Measurements from ENCODE around the gene PARP9. TPM values are rescaled to one million over a fixed set of nuclear protein-coding genes. Genes with fewer than 3 reads are reported as not detected.
A peak's percentile ranks its signal among the peaks of the same experiment; 100 is the strongest.

PARP9 gene
- polyA plus RNA-seq, 4 donors: 20.5 to 36.5 (median 25.2) TPM

DNA sequence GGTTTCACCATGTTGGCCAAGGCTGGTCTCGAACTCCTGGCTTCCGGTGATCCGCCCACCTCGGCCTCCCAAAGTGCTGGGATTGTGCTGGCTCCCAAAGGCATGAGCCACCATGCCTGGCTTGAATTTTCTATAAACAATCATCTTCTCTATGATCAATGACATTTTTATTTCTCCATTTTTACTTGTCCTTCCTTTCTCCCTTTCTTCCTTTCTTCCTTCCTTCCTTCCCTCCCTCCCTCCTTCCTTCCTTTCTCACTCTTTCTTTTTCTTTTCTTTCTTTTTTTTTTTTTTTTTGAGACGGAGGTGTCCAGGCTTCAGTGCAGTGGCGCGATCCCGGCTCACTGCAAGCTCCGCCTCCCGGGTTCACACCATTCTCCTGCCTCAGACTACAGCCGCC lies 40.8 kb downstream of the PARP9 start:
- DNase-seq: no peak
- Histone ChIP-seq H3K4me3 (ENCODE audit: low read depth in 1 of 3, low read length in 3 of 3) (no peak overlapping the region), H3K9me3 (ENCODE audit: control insufficient read depth in 2 of 2, insufficient read depth in 1 of 2, low read depth in 1 of 2, low read length in 1 of 2) (no peaks in the 10 kb centered on the region), H3K36me3 (ENCODE audit: control insufficient read depth in 3 of 3, insufficient read depth in 2 of 3, low read depth in 1 of 3, low read length in 3 of 3) (peaks cover 0 to 6% (median 5%) of the 10 kb centered on the region in 3 donors), H3K27me3 (ENCODE audit: control insufficient read depth in 3 of 3, insufficient read depth in 3 of 3, low read length in 3 of 3) (no peaks in the 10 kb centered on the region), H3K4me1 (ENCODE audit: control insufficient read depth in 3 of 3, insufficient read depth in 2 of 3, low read depth in 1 of 3, low read length in 2 of 3) (no peaks in the 10 kb centered on the region), H3K27ac (ENCODE audit: low read depth in 1 of 3, low read length in 2 of 3) (no peak overlapping the region)
- no peak for FAIRE-seq
- 93 to 98% (median 95%) methylated on average over 11 of the region's 11 CpGs for WGBS, 3 donors

DNA sequence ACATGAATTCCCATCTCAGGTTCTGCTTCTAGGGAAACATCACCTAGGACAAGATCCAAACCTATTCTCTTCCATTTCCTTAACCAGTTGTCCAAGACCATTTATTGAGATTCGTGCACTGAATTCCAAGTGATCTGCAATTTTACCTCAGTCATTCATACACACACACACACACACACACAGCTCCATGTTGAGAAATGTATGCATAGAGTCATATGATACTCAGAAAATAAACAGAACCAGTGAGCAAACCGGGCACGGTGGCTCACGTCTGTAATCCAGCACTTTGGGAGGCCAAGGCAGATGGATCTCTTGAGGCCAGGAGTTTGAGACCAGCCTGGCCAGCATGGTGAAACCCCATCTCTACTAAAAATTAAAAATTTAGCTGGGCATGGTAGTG lies 43.2 kb downstream of the PARP9 start:
- Histone ChIP-seq H3K27me3 (ENCODE audit: control insufficient read depth in 3 of 3, insufficient read depth in 3 of 3, low read length in 3 of 3) (no peaks in the 10 kb centered on the region), H3K9me3 (ENCODE audit: control insufficient read depth in 2 of 2, insufficient read depth in 1 of 2, low read depth in 1 of 2, low read length in 1 of 2) (no peaks in the 10 kb centered on the region), H3K27ac (ENCODE audit: low read depth in 1 of 3, low read length in 2 of 3) (no peak overlapping the region), H3K4me1 (ENCODE audit: control insufficient read depth in 3 of 3, insufficient read depth in 2 of 3, low read depth in 1 of 3, low read length in 2 of 3) (no peaks in the 10 kb centered on the region), H3K4me3 (ENCODE audit: low read depth in 1 of 3, low read length in 3 of 3) (no peak overlapping the region), H3K36me3 (ENCODE audit: control insufficient read depth in 3 of 3, insufficient read depth in 2 of 3, low read depth in 1 of 3, low read length in 3 of 3) (no peaks in the 10 kb centered on the region)
- 86 to 95% (median 89%) methylated on average over 4 of the region's 4 CpGs for WGBS, 3 donors
- DNase-seq: no peak
- no peak for FAIRE-seq

DNA sequence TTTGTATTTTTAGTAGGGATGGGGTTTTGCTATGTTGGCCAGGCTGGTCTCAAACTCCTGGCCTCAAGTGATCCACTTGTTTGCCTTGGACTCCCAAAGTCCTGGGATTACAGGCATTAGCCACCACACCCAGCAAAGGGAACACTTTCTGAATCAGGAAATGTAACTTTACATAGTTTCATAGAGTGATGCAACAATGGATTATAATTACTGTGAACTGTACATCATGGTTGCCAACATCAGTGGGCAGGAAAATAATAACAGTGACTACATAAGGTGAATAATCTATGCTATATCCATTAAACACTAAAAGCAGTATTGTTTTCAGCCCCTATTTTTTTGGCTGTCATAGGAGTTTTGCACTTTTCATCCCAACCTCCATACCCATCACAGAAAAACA lies 44.4 kb downstream of the PARP9 start:
- H3K4me1 ChIP-seq (ENCODE audit: control insufficient read depth in 3 of 3, insufficient read depth in 2 of 3, low read depth in 1 of 3, low read length in 2 of 3): no peaks in the 10 kb centered on the region
- H3K27ac ChIP-seq (ENCODE audit: low read depth in 1 of 3, low read length in 2 of 3): no peak overlapping the region
- H3K9me3 ChIP-seq (ENCODE audit: control insufficient read depth in 2 of 2, insufficient read depth in 1 of 2, low read depth in 1 of 2, low read length in 1 of 2): no peaks in the 10 kb centered on the region
- H3K36me3 ChIP-seq (ENCODE audit: control insufficient read depth in 3 of 3, insufficient read depth in 2 of 3, low read depth in 1 of 3, low read length in 3 of 3): no peaks in the 10 kb centered on the region
- FAIRE-seq (no peak), DNase-seq (peak in 1 of 2 donors; percentile 13)
- no peaks in the 10 kb centered on the region for H3K27me3 ChIP-seq (ENCODE audit: control insufficient read depth in 3 of 3, insufficient read depth in 3 of 3, low read length in 3 of 3)
- H3K4me3 ChIP-seq (ENCODE audit: low read depth in 1 of 3, low read length in 3 of 3): no peak overlapping the region

DNA sequence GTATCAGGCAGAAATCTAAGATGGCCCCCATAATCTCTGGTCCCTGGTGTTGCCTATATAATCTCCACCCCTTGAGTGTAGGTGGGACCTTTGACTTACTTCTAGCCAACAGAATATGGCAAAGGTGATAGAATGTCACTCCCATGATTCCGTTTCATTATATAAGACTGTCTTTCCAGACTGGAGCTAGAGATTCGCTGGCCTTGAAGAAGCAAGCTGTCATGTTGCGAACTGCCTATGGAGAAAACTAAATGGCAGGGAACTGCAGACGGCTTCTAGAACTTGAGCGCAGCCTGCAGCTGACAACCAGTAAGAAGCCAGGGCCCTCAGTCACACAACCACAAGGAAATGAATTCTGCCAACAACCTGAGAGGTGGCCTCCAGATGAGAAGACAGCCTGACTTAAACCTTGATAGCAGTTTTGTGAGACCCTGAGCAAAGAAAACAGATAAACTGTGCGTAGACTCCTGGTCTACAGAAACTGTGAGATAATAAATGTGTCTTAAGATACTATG lies 47.2 kb downstream of the PARP9 start:
- Histone ChIP-seq H3K27ac (ENCODE audit: low read depth in 1 of 3, low read length in 2 of 3) (no peak overlapping the region), H3K4me1 (ENCODE audit: control insufficient read depth in 3 of 3, insufficient read depth in 2 of 3, low read depth in 1 of 3, low read length in 2 of 3) (peaks cover 0 to 1% (median 0%) of the 10 kb centered on the region in 3 donors), H3K36me3 (ENCODE audit: control insufficient read depth in 3 of 3, insufficient read depth in 2 of 3, low read depth in 1 of 3, low read length in 3 of 3) (peaks cover 0 to 3% (median 0%) of the 10 kb centered on the region in 3 donors), H3K9me3 (ENCODE audit: control insufficient read depth in 2 of 2, insufficient read depth in 1 of 2, low read depth in 1 of 2, low read length in 1 of 2) (no peaks in the 10 kb centered on the region), H3K4me3 (ENCODE audit: low read depth in 1 of 3, low read length in 3 of 3) (no peak overlapping the region), H3K27me3 (ENCODE audit: control insufficient read depth in 3 of 3, insufficient read depth in 3 of 3, low read length in 3 of 3) (no peaks in the 10 kb centered on the region)
- no peak for FAIRE-seq
- 93 to 97% (median 94%) methylated on average over 6 of the region's 6 CpGs for WGBS, 3 donors
- no peak for DNase-seq

DNA sequence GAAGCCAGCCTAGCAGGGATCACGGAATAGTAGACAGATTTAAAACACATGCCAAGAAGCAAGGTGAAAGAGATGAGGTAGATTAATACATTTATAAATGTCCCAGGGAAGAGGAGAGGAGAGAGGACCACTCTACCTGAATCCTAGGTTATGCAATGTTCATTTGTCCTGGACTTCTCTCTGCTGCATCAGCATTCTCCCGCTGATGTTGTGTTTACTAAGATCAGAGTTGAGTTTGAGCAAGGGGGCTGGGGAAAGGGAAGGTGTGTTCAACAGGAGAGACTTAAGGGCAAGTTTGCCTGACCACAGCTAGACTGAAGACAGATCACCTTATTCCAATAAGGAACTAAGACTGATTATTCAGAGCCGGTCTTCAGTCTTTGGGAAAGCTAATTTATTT lies 48.2 kb downstream of the PARP9 start:
- H3K4me1 ChIP-seq (ENCODE audit: control insufficient read depth in 3 of 3, insufficient read depth in 2 of 3, low read depth in 1 of 3, low read length in 2 of 3): peaks cover 0 to 5% (median 1%) of the 10 kb centered on the region in 3 donors
- peaks cover 0 to 3% (median 0%) of the 10 kb centered on the region in 3 donors for H3K36me3 ChIP-seq (ENCODE audit: control insufficient read depth in 3 of 3, insufficient read depth in 2 of 3, low read depth in 1 of 3, low read length in 3 of 3)
- H3K27ac ChIP-seq (ENCODE audit: low read depth in 1 of 3, low read length in 2 of 3): peak overlapping the region in 1 of 3 donors; percentile 33
- FAIRE-seq (no peak), DNase-seq (peak in 1 of 2 donors; percentile 54)
- H3K4me3 ChIP-seq (ENCODE audit: low read depth in 1 of 3, low read length in 3 of 3): no peak overlapping the region
- H3K9me3 ChIP-seq (ENCODE audit: control insufficient read depth in 2 of 2, insufficient read depth in 1 of 2, low read depth in 1 of 2, low read length in 1 of 2): no peaks in the 10 kb centered on the region
- no peaks in the 10 kb centered on the region for H3K27me3 ChIP-seq (ENCODE audit: control insufficient read depth in 3 of 3, insufficient read depth in 3 of 3, low read length in 3 of 3)
- whole genome bisulfite sequencing, 3 donors: 93 to 95% (median 95%) methylated on average over 3 of the region's 3 CpGs

DNA sequence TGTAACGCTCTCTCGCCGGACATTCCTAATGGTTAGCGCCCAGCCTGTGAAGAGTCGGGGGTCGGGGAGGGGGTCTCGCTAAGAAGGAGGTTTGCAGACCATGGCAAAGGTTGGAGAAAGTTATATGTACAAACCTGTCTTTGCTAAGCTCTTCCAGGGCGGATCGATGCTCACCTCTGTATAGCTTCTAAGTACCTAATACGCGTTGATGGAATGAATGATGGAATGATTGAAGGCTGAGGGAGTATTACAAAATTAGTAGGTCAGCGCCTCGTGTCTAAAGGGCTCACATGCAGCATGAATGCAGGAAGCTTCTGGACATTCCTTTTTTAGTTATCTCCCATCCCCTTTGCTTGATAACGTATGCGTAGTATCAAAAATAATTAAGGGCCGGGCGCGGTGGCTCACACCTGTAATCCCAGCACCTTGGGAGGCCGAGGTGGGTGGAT lies 49.1 kb downstream of the PARP9 start:
- Histone ChIP-seq H3K4me3 (ENCODE audit: low read depth in 1 of 3, low read length in 3 of 3) (peak overlapping the region; percentile 15 to 81 (median 70)), H3K27ac (ENCODE audit: low read depth in 1 of 3, low read length in 2 of 3) (peak overlapping the region in 2 of 3 donors; percentile 28 to 97), H3K9me3 (ENCODE audit: control insufficient read depth in 2 of 2, insufficient read depth in 1 of 2, low read depth in 1 of 2, low read length in 1 of 2) (no peaks in the 10 kb centered on the region), H3K4me1 (ENCODE audit: control insufficient read depth in 3 of 3, insufficient read depth in 2 of 3, low read depth in 1 of 3, low read length in 2 of 3) (peaks cover 0 to 5% (median 1%) of the 10 kb centered on the region in 3 donors), H3K27me3 (ENCODE audit: control insufficient read depth in 3 of 3, insufficient read depth in 3 of 3, low read length in 3 of 3) (no peaks in the 10 kb centered on the region), H3K36me3 (ENCODE audit: control insufficient read depth in 3 of 3, insufficient read depth in 2 of 3, low read depth in 1 of 3, low read length in 3 of 3) (peaks cover 0 to 3% (median 0%) of the 10 kb centered on the region in 3 donors)
- no peak for DNase-seq
- WGBS, 3 donors: 23 to 36% (median 27%) methylated on average over 19 of the region's 19 CpGs
- FAIRE-seq: no peak

DNA sequence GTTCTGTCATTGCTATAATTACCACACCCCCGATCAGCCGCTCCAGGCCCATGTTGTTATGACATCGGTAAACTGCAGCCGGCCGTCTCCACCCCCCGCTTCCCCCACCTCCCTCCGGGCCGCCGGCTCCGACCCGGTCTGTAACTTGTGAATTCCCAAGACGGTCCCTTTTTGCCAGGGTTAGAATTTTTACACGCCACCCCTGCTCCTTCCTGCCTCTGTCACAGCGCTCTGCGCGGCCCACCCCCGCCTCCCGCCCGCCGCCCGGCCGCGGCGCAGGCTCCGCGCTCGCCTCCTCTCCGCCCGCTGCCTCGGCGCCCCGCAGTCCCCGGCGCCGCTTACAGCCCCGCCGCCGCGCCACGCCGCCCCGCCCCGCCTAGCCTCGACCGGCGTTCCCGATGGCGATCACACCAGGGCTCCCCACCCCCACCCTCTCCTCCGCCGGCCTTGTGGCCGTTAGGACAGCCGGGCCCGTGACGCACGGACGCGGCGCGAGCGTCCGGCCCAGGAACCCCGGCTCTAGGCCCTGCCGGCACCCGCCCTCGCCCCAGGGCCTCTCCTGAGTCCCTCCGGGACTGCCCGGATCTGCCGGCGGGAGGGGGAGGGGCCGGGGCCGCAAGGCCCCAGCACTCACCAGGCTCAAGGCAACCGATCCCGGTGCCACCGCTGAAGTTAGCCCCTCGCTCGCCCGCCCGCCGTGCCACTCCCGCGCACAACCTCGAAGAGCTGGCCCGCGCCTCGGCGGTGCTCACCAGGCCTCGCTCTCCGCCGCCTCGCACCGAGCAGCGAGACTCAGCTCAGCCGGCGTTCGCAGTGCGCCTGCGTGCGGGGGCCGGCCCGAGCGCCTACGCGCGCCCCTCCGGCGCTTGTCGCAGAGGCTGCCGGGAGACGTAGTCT lies 49.7 kb downstream of the PARP9 start, which contains the start of gene KPNA1:
Gene KPNA1, minus strand, starts transcription at position 817 of the 897 bp plus-strand sequence. CDS start 18,374 bp downstream, outside the sequence.
- Histone ChIP-seq H3K4me3 (ENCODE audit: low read depth in 1 of 3, low read length in 3 of 3) (peak within 1 kb of the TSS; percentile 70 to 89 (median 81)), H3K36me3 (ENCODE audit: control insufficient read depth in 3 of 3, insufficient read depth in 2 of 3, low read depth in 1 of 3, low read length in 3 of 3) (peaks cover 0 to 3% (median 0%) of the 10 kb centered on the region in 3 donors), H3K27me3 (ENCODE audit: control insufficient read depth in 3 of 3, insufficient read depth in 3 of 3, low read length in 3 of 3) (no peaks in the 10 kb centered on the region), H3K9me3 (ENCODE audit: control insufficient read depth in 2 of 2, insufficient read depth in 1 of 2, low read depth in 1 of 2, low read length in 1 of 2) (no peaks in the 10 kb centered on the region), H3K4me1 (ENCODE audit: control insufficient read depth in 3 of 3, insufficient read depth in 2 of 3, low read depth in 1 of 3, low read length in 2 of 3) (peaks cover 0 to 5% (median 1%) of the 10 kb centered on the region in 3 donors), H3K27ac (ENCODE audit: low read depth in 1 of 3, low read length in 2 of 3) (peak within 1 kb of the TSS; percentile 90 to 97 (median 97))
- DNase-seq (peak; percentile 87 to 95), FAIRE-seq (no peak)
- 0 to 1% (median 0%) methylated on average over 72 to 109 of the region's 109 CpGs for WGBS, 3 donors

DNA sequence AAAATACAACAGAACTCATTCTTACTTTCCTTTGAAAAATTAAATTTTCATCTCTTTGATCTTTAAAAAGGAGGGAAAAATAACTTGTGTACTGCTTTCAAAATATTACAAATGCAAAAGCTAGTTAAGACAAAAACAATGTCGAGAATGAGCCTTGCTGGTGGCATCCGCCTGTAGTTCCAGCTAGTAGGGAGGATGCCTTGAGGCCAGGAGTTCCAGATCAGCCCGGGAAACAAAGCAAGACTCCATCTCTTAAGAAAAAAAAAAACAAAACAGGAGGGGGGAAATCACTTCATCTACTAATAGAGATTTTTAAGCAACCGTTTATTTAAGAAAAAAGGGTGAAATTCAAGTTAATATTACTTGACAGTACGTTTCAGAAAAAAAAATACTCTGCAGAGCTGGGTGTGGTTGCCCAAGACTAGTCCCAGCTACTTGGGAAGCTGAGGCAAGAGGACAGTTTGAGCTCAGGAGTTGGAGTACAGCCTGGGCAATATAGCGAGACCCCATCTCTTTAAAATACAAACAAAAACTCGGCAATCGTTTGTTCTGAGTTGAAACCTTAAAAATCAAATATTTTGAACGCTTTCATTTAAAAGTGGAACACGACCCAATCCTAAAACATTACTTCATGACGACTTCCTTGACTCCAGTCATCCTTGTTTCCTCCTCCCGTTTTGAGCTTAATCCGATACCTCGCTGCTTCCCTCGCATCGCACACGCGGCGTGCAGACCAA lies 50.5 kb downstream of the PARP9 start:
- 10 to 12% (median 10%) methylated on average over 19 of the region's 19 CpGs for WGBS, 3 donors
- Histone ChIP-seq H3K4me1 (ENCODE audit: control insufficient read depth in 3 of 3, insufficient read depth in 2 of 3, low read depth in 1 of 3, low read length in 2 of 3) (peaks cover 0 to 5% (median 1%) of the 10 kb centered on the region in 3 donors), H3K9me3 (ENCODE audit: control insufficient read depth in 2 of 2, insufficient read depth in 1 of 2, low read depth in 1 of 2, low read length in 1 of 2) (no peaks in the 10 kb centered on the region), H3K27me3 (ENCODE audit: control insufficient read depth in 3 of 3, insufficient read depth in 3 of 3, low read length in 3 of 3) (no peaks in the 10 kb centered on the region), H3K27ac (ENCODE audit: low read depth in 1 of 3, low read length in 2 of 3) (peak overlapping the region; percentile 90 to 97 (median 97)), H3K4me3 (ENCODE audit: low read depth in 1 of 3, low read length in 3 of 3) (peak overlapping the region; percentile 70 to 89 (median 81)), H3K36me3 (ENCODE audit: control insufficient read depth in 3 of 3, insufficient read depth in 2 of 3, low read depth in 1 of 3, low read length in 3 of 3) (peaks cover 0 to 3% (median 0%) of the 10 kb centered on the region in 3 donors)
- peak; percentile 2 to 22 for DNase-seq
- FAIRE-seq: no peak
